Measurements from ENCODE around the gene DYNC2H1.

GRCh38 chr11:103086461-103086860 lies 22.8 kb upstream of the DYNC2H1 start:
- no peak for TF ChIP-seq CTCF (IDR thresholded peaks at IDR 0.05)
- no peak for TF ChIP-seq EP300 (IDR thresholded peaks at IDR 0.05)
